PC-9 (cell line): ENCODE data around the gene DTNBP1. TPM values are rescaled to one million over a fixed set of nuclear protein-coding genes. Genes with fewer than 3 reads are reported as not detected.

Experiments
- BruUV-seq: library from RNA; stranded (reverse); fragments of 400-500 nt; replicated peaks from 2 replicates; lab custom pipeline; 2021; lab: Mats Ljungman, UMichigan
- CTCF ChIA-PET: fragments of 300-600 bp; sonication (Branson Sonifier 250); formaldehyde crosslinking; loops from one replicate; lab custom pipeline; 2022; ENCODE audit warnings: antibody characterized with exemption; lab: Charles Lee
- POLR2A ChIA-PET: fragments of 300-600 bp; sonication (Branson Sonifier 250); formaldehyde crosslinking; loops from one replicate; lab custom pipeline; 2022; ENCODE audit warnings: antibody characterized with exemption; ENCODE audit not compliant: unreplicated experiment; lab: Charles Lee
- DNase-seq, 2 experiments: peaks; one replicate each; pipeline versions ENCODE4 v3.0.0 to v3.0.0-alpha.2; 2015 to 2022; ENCODE audit warnings: mixed read lengths in 1 of 2
- H2AFZ ChIP-seq: fragments of 200-600 bp; sonication (generic); 2 replicates; pipeline ENCODE4 v1.8.1; 2017; ENCODE audit warnings: antibody characterized with exemption
- H3F3A ChIP-seq: fragments of 200-600 bp; sonication (generic); 2 replicates; pipeline ENCODE4 v1.8.1; 2017; ENCODE audit warnings: antibody characterized with exemption, mild to moderate bottlenecking, low read depth; ENCODE audit not compliant: insufficient read depth
- H3K27ac ChIP-seq: fragments of 200-600 bp; sonication (generic); 2 replicates; pipeline ENCODE4 v1.6.1; 2016; ENCODE audit warnings: mixed run types
- H3K27me3 ChIP-seq: fragments of 200-600 bp; sonication (generic); 2 replicates; pipeline ENCODE4 v1.6.1; 2016; ENCODE audit warnings: low read depth, mixed run types; ENCODE audit not compliant: insufficient read depth
- H3K36me3 ChIP-seq: fragments of 200-600 bp; sonication (generic); 2 replicates; pipeline ENCODE4 v1.6.1; 2016; ENCODE audit warnings: low read depth, mixed run types
- H3K4me1 ChIP-seq: fragments of 200-600 bp; sonication (generic); replicated peaks from 2 replicates; pipeline ENCODE4 v1.6.1; 2016; ENCODE audit warnings: mixed run types; ENCODE audit not compliant: insufficient read depth
- H3K4me2 ChIP-seq: fragments of 200-600 bp; sonication (generic); 2 replicates; pipeline ENCODE4 v1.6.1; 2017; ENCODE audit warnings: mixed run types
- H3K4me3 ChIP-seq: fragments of 200-600 bp; sonication (generic); 2 replicates; pipeline ENCODE4 v1.6.1; 2016; ENCODE audit warnings: mixed run types
- H3K79me2 ChIP-seq: fragments of 200-600 bp; sonication (generic); 2 replicates; pipeline ENCODE4 v1.6.1; 2017; ENCODE audit warnings: low read depth, mixed run types
- H3K9me2 ChIP-seq: fragments of 200-600 bp; sonication (generic); 2 replicates; pipeline ENCODE4 v1.8.1; 2017; ENCODE audit warnings: mild to moderate bottlenecking; ENCODE audit not compliant: insufficient read depth
- H3K9me3 ChIP-seq: fragments of 200-600 bp; sonication (generic); 2 replicates; pipeline ENCODE4 v1.8.1; 2016; ENCODE audit warnings: low read depth; ENCODE audit not compliant: insufficient read depth
- H4K20me1 ChIP-seq: fragments of 200-600 bp; sonication (generic); 2 replicates; pipeline ENCODE4 v1.8.1; 2017; ENCODE audit not compliant: insufficient read depth
- EZH2 ChIP-seq: fragments of 200-600 bp; sonication (generic); IDR thresholded peaks from 2 replicates; pipeline ENCODE4 v1.8.0; 2017; ENCODE audit warnings: antibody characterized with exemption, low read depth
- intact Hi-C: fragments of 100-400 bp; cut with micrococcal nuclease; formaldehyde crosslinking; loops from one replicate; pipeline ENCODE4 v1.10.0; 2022; ENCODE audit not compliant: unreplicated experiment
- total RNA-seq: library from RNA; stranded (reverse); gene quantifications from 2 replicates; pipeline ENCODE4 v1.2.3, GENCODE V29; 2021
- TF ChIP-seq, protein P1 (sequence below): fragments of 200-600 bp; sonication (generic); conservative IDR thresholded peaks from 2 replicates; pipeline ENCODE4 v1.6.1; 2017; ENCODE audit warnings: mixed run types, antibody characterized with exemption, mild to moderate bottlenecking, moderate library complexity

DTNBP1 gene
- total RNA-seq, 1 experiment from 2014 or later, result 9.1 TPM

- Histone ChIP-seq H4K20me1 (no peaks in the 10 kb centered on the region), H3K27ac (no peak overlapping the region), H3K4me1 (no peaks in the 10 kb centered on the region), H3K9me3 (peaks cover 4% of the 10 kb centered on the region; the same call in 1 of the 2 replicates), H3F3A (no peaks in the 10 kb centered on the region), H3K9me2 (no peaks in the 10 kb centered on the region), H2AFZ (no peak overlapping the region), H3K79me2 (no peaks in the 10 kb centered on the region), H3K27me3 (no peaks in the 10 kb centered on the region), H3K4me2 (no peak overlapping the region), H3K36me3 (no peaks in the 10 kb centered on the region), H3K4me3 (no peak overlapping the region)
- TF ChIP-seq, protein P1, sequence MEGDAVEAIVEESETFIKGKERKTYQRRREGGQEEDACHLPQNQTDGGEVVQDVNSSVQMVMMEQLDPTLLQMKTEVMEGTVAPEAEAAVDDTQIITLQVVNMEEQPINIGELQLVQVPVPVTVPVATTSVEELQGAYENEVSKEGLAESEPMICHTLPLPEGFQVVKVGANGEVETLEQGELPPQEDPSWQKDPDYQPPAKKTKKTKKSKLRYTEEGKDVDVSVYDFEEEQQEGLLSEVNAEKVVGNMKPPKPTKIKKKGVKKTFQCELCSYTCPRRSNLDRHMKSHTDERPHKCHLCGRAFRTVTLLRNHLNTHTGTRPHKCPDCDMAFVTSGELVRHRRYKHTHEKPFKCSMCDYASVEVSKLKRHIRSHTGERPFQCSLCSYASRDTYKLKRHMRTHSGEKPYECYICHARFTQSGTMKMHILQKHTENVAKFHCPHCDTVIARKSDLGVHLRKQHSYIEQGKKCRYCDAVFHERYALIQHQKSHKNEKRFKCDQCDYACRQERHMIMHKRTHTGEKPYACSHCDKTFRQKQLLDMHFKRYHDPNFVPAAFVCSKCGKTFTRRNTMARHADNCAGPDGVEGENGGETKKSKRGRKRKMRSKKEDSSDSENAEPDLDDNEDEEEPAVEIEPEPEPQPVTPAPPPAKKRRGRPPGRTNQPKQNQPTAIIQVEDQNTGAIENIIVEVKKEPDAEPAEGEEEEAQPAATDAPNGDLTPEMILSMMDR, result no peak
- TF ChIP-seq EZH2, result no peak
- no peak for DNase-seq
- BruUV-seq, result no TSS peak
- ChIA-PET POLR2A (interaction anchor here (0.7 kb wide), 1 partner anchor 190 kb away, joined by 3 read pairs; no protein-coding TSS in a partner anchor), CTCF (no interaction called here)
- intact Hi-C loops, result no loop called here
These were observed 123.0 kb downstream of the DTNBP1 start for GRCh38 chr6:15539722-15540270.

DNA sequence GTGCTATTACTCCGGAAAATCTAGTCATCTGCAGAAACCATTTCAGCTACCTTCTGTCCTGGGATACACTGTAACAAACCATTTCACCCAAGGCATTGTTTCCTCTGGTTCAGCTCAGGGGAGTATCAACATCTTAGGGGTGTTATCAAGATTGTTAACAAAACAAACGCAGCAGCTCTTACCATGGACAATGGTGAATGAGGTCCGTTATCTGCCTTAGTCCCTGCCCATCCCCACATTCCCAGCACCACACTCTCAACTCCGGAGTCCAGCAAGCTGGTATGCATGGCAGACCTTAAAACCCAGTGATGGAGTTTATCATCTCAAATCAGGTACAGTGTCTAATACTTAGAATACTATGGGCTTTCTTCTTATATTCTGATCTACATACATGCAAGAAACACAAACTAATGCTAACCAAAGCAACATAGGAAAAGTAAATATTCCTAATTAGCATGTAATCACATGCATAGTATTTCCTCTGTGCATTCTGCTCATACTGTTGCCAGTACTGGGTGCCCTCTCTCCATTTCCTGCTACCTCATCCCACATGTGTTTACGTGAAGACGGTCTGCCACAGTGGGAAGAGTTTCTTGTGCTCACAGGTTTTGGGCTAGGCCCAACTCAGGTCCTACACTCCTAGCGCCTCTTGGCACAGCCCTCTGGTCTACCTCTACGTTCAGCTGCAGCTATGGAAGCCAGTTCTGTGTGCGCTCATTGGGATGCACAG, 123.9 kb downstream of the DTNBP1 start:
- Histone ChIP-seq H4K20me1 (no peaks in the 10 kb centered on the region), H3K4me2 (no peak overlapping the region), H3K36me3 (no peaks in the 10 kb centered on the region), H3K4me3 (no peak overlapping the region), H3F3A (no peaks in the 10 kb centered on the region), H3K79me2 (no peaks in the 10 kb centered on the region), H3K27ac (no peak overlapping the region), H3K9me2 (no peaks in the 10 kb centered on the region), H2AFZ (no peak overlapping the region), H3K27me3 (no peaks in the 10 kb centered on the region), H3K9me3 (no peaks in the 10 kb centered on the region; the same call in 1 of the 2 replicates), H3K4me1 (no peaks in the 10 kb centered on the region)
- BruUV-seq, result no TSS peak
- intact Hi-C loops, result no loop called here
- no peak for DNase-seq
- ChIA-PET POLR2A (no interaction called here), CTCF (no interaction called here)
- TF ChIP-seq, protein P1, result no peak
- TF ChIP-seq EZH2, result no peak

DNA sequence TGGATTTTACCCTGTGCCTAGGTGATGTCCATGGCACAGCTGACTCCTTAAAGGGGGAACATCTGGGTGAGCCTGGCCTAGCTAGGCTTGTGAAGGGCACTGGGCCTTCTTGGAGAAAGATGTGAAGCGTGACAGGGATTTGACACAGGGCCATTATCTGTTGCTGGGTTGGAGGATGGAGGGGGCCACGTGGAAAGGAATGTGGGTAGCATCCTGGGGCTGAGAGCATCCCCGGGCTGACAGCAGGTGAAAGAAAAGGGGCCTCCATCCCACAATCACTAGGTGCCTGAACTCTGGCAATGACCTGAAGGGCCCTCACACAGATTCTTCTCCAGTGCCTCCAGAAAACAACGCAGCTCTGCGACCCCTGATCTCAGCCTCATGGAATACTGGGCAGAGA, 124.7 kb downstream of the DTNBP1 start:
- no peaks in the 10 kb centered on the region for H3K27me3 ChIP-seq
- no TSS peak for BruUV-seq
- intact Hi-C loops, result no loop called here
- DNase-seq, result no peak
- H3K36me3 ChIP-seq, result no peaks in the 10 kb centered on the region
- no peak overlapping the region for H3K4me3 ChIP-seq
- H4K20me1 ChIP-seq, result no peaks in the 10 kb centered on the region
- POLR2A ChIA-PET, result no interaction called here
- TF ChIP-seq, protein P1, result no peak
- TF ChIP-seq EZH2, result no peak
- no peaks in the 10 kb centered on the region for H3F3A ChIP-seq
- no peaks in the 10 kb centered on the region for H3K4me1 ChIP-seq
- H3K4me2 ChIP-seq, result no peak overlapping the region
- no peak overlapping the region for H3K27ac ChIP-seq
- CTCF ChIA-PET, result no interaction called here
- H3K9me2 ChIP-seq, result no peaks in the 10 kb centered on the region
- no peaks in the 10 kb centered on the region for H3K79me2 ChIP-seq
- no peaks in the 10 kb centered on the region for H3K9me3 ChIP-seq
- no peak overlapping the region for H2AFZ ChIP-seq
